Astrocyte (in vitro differentiated cells and primary cell): ENCODE measurements around the gene HIPK2. TPM values are rescaled to one million over a fixed set of nuclear protein-coding genes. Genes with fewer than 3 reads are reported as not detected.

ENCODE experiments used
- DNase-seq: peaks from one replicate; pipeline ENCODE4 v3.0.0-alpha.2; 2010; ENCODE audit warnings: low read depth
- FAIRE-seq: peaks from 2 replicates; lab custom pipeline; 2011; peaks lifted over from hg19 to GRCh38; lab: Jason Lieb, UNC
- H2AFZ ChIP-seq: 2 replicates; pipeline ENCODE4 v1.6.0; 2012; ENCODE audit warnings: low read depth, low read length, inconsistent platforms
- H3K27ac ChIP-seq: 2 replicates; pipeline ENCODE4 v1.5.1; 2011; ENCODE audit warnings: low read depth, low read length, inconsistent platforms
- H3K27me3 ChIP-seq: 2 replicates; pipeline ENCODE4 v1.6.0; 2011; ENCODE audit warnings: low read length, inconsistent platforms; ENCODE audit not compliant: insufficient read depth
- H3K36me3 ChIP-seq: 2 replicates; pipeline ENCODE4 v1.5.1; 2011; ENCODE audit warnings: low read length, inconsistent platforms; ENCODE audit not compliant: insufficient read depth
- H3K4me1 ChIP-seq: 2 replicates; pipeline ENCODE4 v1.5.1; 2011; ENCODE audit warnings: low read length, inconsistent platforms; ENCODE audit not compliant: insufficient read depth
- H3K4me2 ChIP-seq: 2 replicates; pipeline ENCODE4 v1.6.0; 2012; ENCODE audit warnings: low read length, inconsistent platforms
- H3K4me3 ChIP-seq: 2 replicates; pipeline ENCODE4 v1.5.1; 2011; ENCODE audit warnings: low read depth, mild to moderate bottlenecking, low read length, inconsistent platforms; ENCODE audit not compliant: insufficient read depth
- H3K79me2 ChIP-seq: 2 replicates; pipeline ENCODE4 v1.6.0; 2012; ENCODE audit warnings: mild to moderate bottlenecking, low read length, inconsistent platforms; ENCODE audit not compliant: insufficient read depth
- H3K9ac ChIP-seq: 2 replicates; pipeline ENCODE4 v1.6.0; 2012; ENCODE audit warnings: mild to moderate bottlenecking, low read length, inconsistent platforms
- H3K9me3 ChIP-seq: 2 replicates; pipeline ENCODE4 v1.5.1; 2012; ENCODE audit warnings: low read depth, mild to moderate bottlenecking, low read length, inconsistent platforms; ENCODE audit not compliant: insufficient read depth
- H4K20me1 ChIP-seq: 2 replicates; pipeline ENCODE4 v1.6.0; 2012; ENCODE audit warnings: low read length, inconsistent platforms; ENCODE audit not compliant: insufficient read depth
- H3K27ac Mint-ChIP-seq: one replicate; pipeline ENCODE4 v1.8.0; 2021; ENCODE audit warnings: mild to moderate bottlenecking, mixed read lengths; ENCODE audit not compliant: unreplicated experiment
- H3K27me3 Mint-ChIP-seq: one replicate; pipeline ENCODE4 v1.8.0; 2021; ENCODE audit warnings: low read depth, mixed read lengths; ENCODE audit not compliant: unreplicated experiment
- H3K36me3 Mint-ChIP-seq: one replicate; pipeline ENCODE4 v1.8.0; 2021; ENCODE audit warnings: low read depth, mixed read lengths; ENCODE audit not compliant: unreplicated experiment
- H3K4me1 Mint-ChIP-seq: one replicate; pipeline ENCODE4 v1.8.0; 2021; ENCODE audit warnings: low read depth, mixed read lengths; ENCODE audit not compliant: unreplicated experiment
- H3K4me3 Mint-ChIP-seq: one replicate; pipeline ENCODE4 v1.8.0; 2021; ENCODE audit warnings: mild to moderate bottlenecking, moderate library complexity, mixed read lengths; ENCODE audit not compliant: unreplicated experiment
- H3K9me3 Mint-ChIP-seq: one replicate; pipeline ENCODE4 v1.8.0; 2021; ENCODE audit warnings: mild to moderate bottlenecking, mixed read lengths; ENCODE audit not compliant: unreplicated experiment
- CTCF ChIP-seq: IDR thresholded peaks from 2 replicates; pipeline ENCODE4 v1.5.1; 2011; ENCODE audit warnings: low read depth, mild to moderate bottlenecking, inconsistent platforms, low read length, moderate library complexity; ENCODE audit not compliant: insufficient read depth
- EZH2 ChIP-seq: IDR thresholded peaks from 2 replicates; pipeline ENCODE4 v1.6.1; 2012; ENCODE audit warnings: mild to moderate bottlenecking, low read length, inconsistent platforms; ENCODE audit not compliant: insufficient read depth
- total RNA-seq: library from RNA; stranded (reverse); gene quantifications from 2 replicates; pipeline ENCODE4 v1.2.1, GENCODE V29; 2021

HIPK2 gene
- total RNA-seq, 1 donor from 2014 or later: 35.8 TPM

GRCh38 chr7:139804571-139804970 lies 26.8 kb upstream of the HIPK2 start:
- Histone ChIP-seq H3K9ac (no peak overlapping the region), H3K4me3 (no peak overlapping the region), H3K27me3 (no peaks in the 10 kb centered on the region), H3K79me2 (no peaks in the 10 kb centered on the region), H3K27ac (no peak overlapping the region), H3K4me1 (no peaks in the 10 kb centered on the region), H4K20me1 (no peaks in the 10 kb centered on the region), H3K4me2 (no peak overlapping the region), H3K36me3 (no peaks in the 10 kb centered on the region), H3K9me3 (peaks cover 2% of the 10 kb centered on the region), H2AFZ (no peak overlapping the region)
- Mint-ChIP-seq H3K4me1 (no peaks in the 10 kb centered on the region), H3K27ac (no peak overlapping the region), H3K36me3 (peaks cover 4% of the 10 kb centered on the region), H3K4me3 (no peak overlapping the region), H3K9me3 (peaks cover 14% of the 10 kb centered on the region), H3K27me3 (peaks cover 6% of the 10 kb centered on the region)
- no peak for DNase-seq
- TF ChIP-seq EZH2: no peak
- no peak for TF ChIP-seq CTCF
- FAIRE-seq: no peak

- H3K9me3 Mint-ChIP-seq: peaks cover 11% of the 10 kb centered on the region
Observed at GRCh38 chr7:139799586-139799985, 21.8 kb upstream of the HIPK2 start.

More at GRCh38 chr7:139799586-139799985, 21.8 kb upstream of the HIPK2 start:
- Histone ChIP-seq H4K20me1 (no peaks in the 10 kb centered on the region), H3K4me1 (no peaks in the 10 kb centered on the region), H3K79me2 (no peaks in the 10 kb centered on the region), H2AFZ (no peak overlapping the region), H3K27ac (no peak overlapping the region), H3K4me2 (no peak overlapping the region), H3K27me3 (no peaks in the 10 kb centered on the region), H3K4me3 (no peak overlapping the region), H3K9ac (no peak overlapping the region), H3K9me3 (peaks cover 2% of the 10 kb centered on the region), H3K36me3 (no peaks in the 10 kb centered on the region)
- no peak overlapping the region for H3K27ac Mint-ChIP-seq
- no peak for FAIRE-seq
- peaks cover 4% of the 10 kb centered on the region for H3K36me3 Mint-ChIP-seq
- H3K4me1 Mint-ChIP-seq: no peaks in the 10 kb centered on the region
- no peak for TF ChIP-seq CTCF
- TF ChIP-seq EZH2: no peak
- H3K4me3 Mint-ChIP-seq: no peak overlapping the region
- H3K27me3 Mint-ChIP-seq: no peaks in the 10 kb centered on the region
- DNase-seq: no peak
